ENCODE measurements around the gene DHRS13. TPM values are rescaled to one million over a fixed set of nuclear protein-coding genes. Genes with fewer than 3 reads are reported as not detected.
"Not testable (repeated sequence)": the region's sequence is repeated elsewhere in the genome, so short reads cannot be mapped to it uniquely, and the experiment has no call there.

DHRS13 gene
- total RNA-seq, 2 donors from 2014 or later: 8.7 to 22.8 TPM

GRCh38 chr17:28940675-28941074 lies 37.8 kb upstream of the DHRS13 start:
- Histone ChIP-seq H3K4me3 (no peak overlapping the region), H3K4me1 (no peaks in the 10 kb centered on the region), H3K9me3 (no peaks in the 10 kb centered on the region), H3K27me3 (no peaks in the 10 kb centered on the region), H3K27ac (no peak overlapping the region), H3K36me3 (no peaks in the 10 kb centered on the region), H3K9ac (ENCODE audit: low read depth in 2 of 2, low read length in 2 of 2) (no peak overlapping the region)
- intact Hi-C loops (cut with DNase I): no loop called here
- TF ChIP-seq, protein P1, sequence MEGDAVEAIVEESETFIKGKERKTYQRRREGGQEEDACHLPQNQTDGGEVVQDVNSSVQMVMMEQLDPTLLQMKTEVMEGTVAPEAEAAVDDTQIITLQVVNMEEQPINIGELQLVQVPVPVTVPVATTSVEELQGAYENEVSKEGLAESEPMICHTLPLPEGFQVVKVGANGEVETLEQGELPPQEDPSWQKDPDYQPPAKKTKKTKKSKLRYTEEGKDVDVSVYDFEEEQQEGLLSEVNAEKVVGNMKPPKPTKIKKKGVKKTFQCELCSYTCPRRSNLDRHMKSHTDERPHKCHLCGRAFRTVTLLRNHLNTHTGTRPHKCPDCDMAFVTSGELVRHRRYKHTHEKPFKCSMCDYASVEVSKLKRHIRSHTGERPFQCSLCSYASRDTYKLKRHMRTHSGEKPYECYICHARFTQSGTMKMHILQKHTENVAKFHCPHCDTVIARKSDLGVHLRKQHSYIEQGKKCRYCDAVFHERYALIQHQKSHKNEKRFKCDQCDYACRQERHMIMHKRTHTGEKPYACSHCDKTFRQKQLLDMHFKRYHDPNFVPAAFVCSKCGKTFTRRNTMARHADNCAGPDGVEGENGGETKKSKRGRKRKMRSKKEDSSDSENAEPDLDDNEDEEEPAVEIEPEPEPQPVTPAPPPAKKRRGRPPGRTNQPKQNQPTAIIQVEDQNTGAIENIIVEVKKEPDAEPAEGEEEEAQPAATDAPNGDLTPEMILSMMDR (IDR thresholded peaks at IDR 0.05): no peak
- DNase-seq: no peak

DNA sequence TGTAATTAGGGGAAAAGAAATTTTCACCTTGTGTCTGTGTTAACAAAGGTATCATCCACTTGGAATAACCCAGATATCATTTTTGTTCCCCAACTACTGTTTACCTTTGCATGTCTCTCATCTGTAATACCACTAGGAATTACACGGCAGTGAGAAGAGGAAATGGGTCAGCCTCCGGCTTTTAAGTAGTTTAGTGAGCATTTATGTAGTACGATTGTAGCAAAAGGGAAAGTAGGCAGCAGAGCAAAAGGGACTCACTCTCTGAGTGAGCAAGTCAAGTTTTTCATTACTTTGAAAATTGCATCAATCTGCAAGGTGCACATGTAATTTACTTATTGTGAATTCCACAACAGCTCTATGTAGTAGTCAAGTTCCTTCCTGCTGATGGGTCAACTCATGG lies 37.3 kb upstream of the DHRS13 start:
- Histone ChIP-seq H3K27ac (no peak overlapping the region), H3K4me1 (no peaks in the 10 kb centered on the region)

DNA sequence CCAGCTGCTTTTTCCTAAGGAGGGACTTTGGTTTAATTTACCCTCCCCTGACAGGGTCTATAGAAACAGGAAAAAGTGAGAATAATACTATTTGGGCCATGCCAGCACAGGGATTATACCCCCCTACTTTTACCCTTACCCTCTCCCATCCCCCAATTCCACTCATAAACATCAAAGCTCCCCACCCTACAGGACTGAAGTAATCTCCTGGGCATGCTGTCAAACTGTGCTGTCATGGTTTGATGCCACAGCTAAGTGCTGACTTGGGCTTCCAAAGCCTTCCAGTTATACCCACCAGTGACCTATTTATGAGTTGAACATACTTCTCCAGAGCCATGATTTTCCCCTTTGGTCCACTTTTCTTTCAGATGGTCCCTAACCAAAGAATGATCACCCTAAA lies 35.7 kb upstream of the DHRS13 start:
- Histone ChIP-seq H3K36me3 (no peaks in the 10 kb centered on the region), H3K27me3 (no peaks in the 10 kb centered on the region), H3K9ac (ENCODE audit: low read depth in 2 of 2, low read length in 2 of 2) (peak overlapping the region in 1 of 2 donors; percentile 0), H3K4me3 (no peak overlapping the region), H3K9me3 (no peaks in the 10 kb centered on the region), H3K27ac (no peak overlapping the region), H3K4me1 (no peaks in the 10 kb centered on the region)
- intact Hi-C loops (cut with DNase I): no loop called here
- no peak for DNase-seq
- TF ChIP-seq, protein P1 (IDR thresholded peaks at IDR 0.05): no peak

More for the DNA sequence above, 37.3 kb upstream of the DHRS13 start:
- H3K36me3 ChIP-seq: no peaks in the 10 kb centered on the region
- H3K9ac ChIP-seq (ENCODE audit: low read depth in 2 of 2, low read length in 2 of 2): no peak overlapping the region
- intact Hi-C loops (cut with DNase I): no loop called here
- H3K9me3 ChIP-seq: no peaks in the 10 kb centered on the region
- TF ChIP-seq, protein P1 (IDR thresholded peaks at IDR 0.05): no peak
- no peak for DNase-seq
- H3K4me3 ChIP-seq: no peak overlapping the region
- H3K27me3 ChIP-seq: no peaks in the 10 kb centered on the region

- no peak overlapping the region for H3K4me3 ChIP-seq
- intact Hi-C loops (cut with DNase I): no loop called here
- H3K9ac ChIP-seq (ENCODE audit: low read depth in 2 of 2, low read length in 2 of 2): no peak overlapping the region
- no peaks in the 10 kb centered on the region for H3K27me3 ChIP-seq
- H3K9me3 ChIP-seq: no peaks in the 10 kb centered on the region
- H3K4me1 ChIP-seq: no peaks in the 10 kb centered on the region
- DNase-seq: peak; percentile 37
- H3K27ac ChIP-seq: peak overlapping the region; percentile 23
- H3K36me3 ChIP-seq: no peaks in the 10 kb centered on the region
- TF ChIP-seq, protein P1 (IDR thresholded peaks at IDR 0.05): no peak
Observed at GRCh38 chr17:28937044-28937729, 34.3 kb upstream of the DHRS13 start.

- TF ChIP-seq, protein P1 (IDR thresholded peaks at IDR 0.05): no peak
- Histone ChIP-seq H3K36me3 (no peaks in the 10 kb centered on the region), H3K27me3 (no peaks in the 10 kb centered on the region), H3K4me1 (no peaks in the 10 kb centered on the region), H3K4me3 (no peak overlapping the region), H3K27ac (no peak overlapping the region), H3K9ac (ENCODE audit: low read depth in 2 of 2, low read length in 2 of 2) (no peak overlapping the region), H3K9me3 (no peaks in the 10 kb centered on the region)
- no peak for DNase-seq
- intact Hi-C loops (cut with DNase I): no loop called here
Observed at GRCh38 chr17:28935744-28936460, 33.0 kb upstream of the DHRS13 start.

DNA sequence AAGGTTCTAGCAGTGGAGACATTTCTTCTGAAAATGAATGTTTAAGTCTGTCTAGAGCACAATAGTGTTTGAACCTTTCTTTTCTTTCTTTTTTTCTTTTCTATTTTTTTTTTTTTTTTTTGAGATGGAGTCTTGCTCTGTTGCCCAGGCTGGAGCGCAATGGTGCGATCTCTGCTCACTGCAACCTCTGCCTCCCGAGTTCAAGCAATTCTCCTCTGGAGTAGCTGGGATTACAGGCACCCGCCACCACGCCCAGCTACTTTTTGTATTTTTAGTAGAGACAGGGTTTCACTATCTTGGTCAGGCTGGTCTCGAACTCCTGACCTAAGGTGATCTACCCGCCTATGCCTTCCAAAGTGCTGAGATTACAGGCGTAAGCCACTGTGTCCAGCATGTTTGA lies 31.6 kb upstream of the DHRS13 start:
- H3K9ac ChIP-seq (ENCODE audit: low read depth in 2 of 2, low read length in 2 of 2); H3K27me3 ChIP-seq; H3K4me3 ChIP-seq; DNase-seq; H3K4me1 ChIP-seq; H3K36me3 ChIP-seq; H3K9me3 ChIP-seq; intact Hi-C loops (cut with DNase I); H3K27ac ChIP-seq: not testable (repeated sequence)
